Memory B cell (primary cell): ENCODE data around the gene MRTFA.
"Not testable (repeated sequence)": the region's sequence is repeated elsewhere in the genome, so short reads cannot be mapped to it uniquely, and the experiment has no call there.

Source experiments
- ATAC-seq: fragments of 150-1000 bp; cut with Tn5 transposase; 2 replicates; pipeline ENCODE4 v1.10.0; 2021; ENCODE audit warnings: low read depth, mild to moderate bottlenecking, moderate library complexity
- DNase-seq, 2 donors: peaks; one replicate each; pipeline ENCODE4 v3.0.0; 2022; ENCODE audit warnings: low spot score in 2 of 2
- H3K27ac Mint-ChIP-seq: one replicate; pipeline ENCODE4 v1.8.0; 2022; ENCODE audit warnings: mild to moderate bottlenecking, moderate library complexity, mixed read lengths
- H3K27me3 Mint-ChIP-seq: one replicate; pipeline ENCODE4 v1.8.0; 2022; ENCODE audit warnings: mixed read lengths
- H3K36me3 Mint-ChIP-seq: one replicate; pipeline ENCODE4 v1.8.0; 2022; ENCODE audit warnings: mild to moderate bottlenecking, mixed read lengths
- H3K4me1 Mint-ChIP-seq: one replicate; pipeline ENCODE4 v1.8.0; 2022; ENCODE audit warnings: mixed read lengths
- H3K4me3 Mint-ChIP-seq: one replicate; pipeline ENCODE4 v1.8.0; 2022; ENCODE audit warnings: mild to moderate bottlenecking, moderate library complexity, mixed read lengths
- H3K9me3 Mint-ChIP-seq: one replicate; pipeline ENCODE4 v1.8.0; 2022; ENCODE audit warnings: mixed read lengths

Gene MRTFA

GRCh38 chr22:40531951-40532900 is 104.3 kb downstream of the MRTFA start:
- ATAC-seq, result no peak

GRCh38 chr22:40530391-40530790 is 106.1 kb downstream of the MRTFA start:
- H3K4me1 Mint-ChIP-seq, result peaks cover 48% of the 10 kb centered on the region
- not testable (repeated sequence) for H3K27ac Mint-ChIP-seq, DNase-seq, ATAC-seq, H3K9me3 Mint-ChIP-seq, H3K36me3 Mint-ChIP-seq, H3K4me3 Mint-ChIP-seq, H3K27me3 Mint-ChIP-seq

More at GRCh38 chr22:40531951-40532900, 104.3 kb downstream of the MRTFA start:
- Mint-ChIP-seq H3K4me1 (peaks cover 44% of the 10 kb centered on the region), H3K36me3 (peaks cover 2% of the 10 kb centered on the region), H3K4me3 (peak overlapping the region; percentile 7), H3K27me3 (no peaks in the 10 kb centered on the region), H3K27ac (peak overlapping the region; percentile 56), H3K9me3 (no peaks in the 10 kb centered on the region)
- DNase-seq, result no peak

GRCh38 chr22:40529821-40530220 is 106.7 kb downstream of the MRTFA start:
- no peak overlapping the region for H3K4me3 Mint-ChIP-seq
- peaks cover 43% of the 10 kb centered on the region for H3K4me1 Mint-ChIP-seq
- no peaks in the 10 kb centered on the region for H3K9me3 Mint-ChIP-seq
- H3K36me3 Mint-ChIP-seq, result no peaks in the 10 kb centered on the region
- H3K27me3 Mint-ChIP-seq, result no peaks in the 10 kb centered on the region
- peak overlapping the region; percentile 49 for H3K27ac Mint-ChIP-seq
- no peak for DNase-seq
- ATAC-seq, result no peak

GRCh38 chr22:40526960-40527359 is 109.6 kb downstream of the MRTFA start:
- peak overlapping the region; percentile 60 for H3K27ac Mint-ChIP-seq

GRCh38 chr22:40525250-40525884 is 111.2 kb downstream of the MRTFA start:
- no peaks in the 10 kb centered on the region for H3K36me3 Mint-ChIP-seq
- ATAC-seq (peak; percentile 87), DNase-seq (peak; percentile 52 to 69)
- H3K27me3 Mint-ChIP-seq, result no peaks in the 10 kb centered on the region
- H3K9me3 Mint-ChIP-seq, result no peaks in the 10 kb centered on the region
- H3K27ac Mint-ChIP-seq, result no peak overlapping the region
- peaks cover 11% of the 10 kb centered on the region for H3K4me1 Mint-ChIP-seq
- no peak overlapping the region for H3K4me3 Mint-ChIP-seq

More at GRCh38 chr22:40526960-40527359, 109.6 kb downstream of the MRTFA start:
- Mint-ChIP-seq H3K9me3 (no peaks in the 10 kb centered on the region), H3K4me3 (no peak overlapping the region), H3K36me3 (no peaks in the 10 kb centered on the region), H3K4me1 (peaks cover 18% of the 10 kb centered on the region), H3K27me3 (no peaks in the 10 kb centered on the region)
- DNase-seq (no peak), ATAC-seq (no peak)

GRCh38 chr22:40524392-40525249 is 111.9 kb downstream of the MRTFA start:
- Mint-ChIP-seq H3K36me3 (no peaks in the 10 kb centered on the region), H3K4me1 (peaks cover 8% of the 10 kb centered on the region), H3K27ac (no peak overlapping the region), H3K27me3 (no peaks in the 10 kb centered on the region), H3K9me3 (no peaks in the 10 kb centered on the region), H3K4me3 (no peak overlapping the region)
- ATAC-seq (no peak), DNase-seq (no peak)

- Mint-ChIP-seq H3K9me3 (no peaks in the 10 kb centered on the region), H3K36me3 (peaks cover 3% of the 10 kb centered on the region), H3K27ac (no peak overlapping the region), H3K4me1 (peaks cover 18% of the 10 kb centered on the region), H3K27me3 (no peaks in the 10 kb centered on the region), H3K4me3 (no peak overlapping the region)
- ATAC-seq, result no peak
- no peak for DNase-seq
Measured at GRCh38 chr22:40522141-40522540, 114.4 kb downstream of the MRTFA start.

GRCh38 chr22:40521046-40521445 is 115.5 kb downstream of the MRTFA start:
- Mint-ChIP-seq H3K4me1 (peaks cover 17% of the 10 kb centered on the region), H3K9me3 (no peaks in the 10 kb centered on the region), H3K36me3 (peaks cover 3% of the 10 kb centered on the region), H3K4me3 (no peak overlapping the region), H3K27me3 (no peaks in the 10 kb centered on the region), H3K27ac (no peak overlapping the region)
- DNase-seq (no peak), ATAC-seq (no peak)

GRCh38 chr22:40520562-40520961 is 116.0 kb downstream of the MRTFA start:
- Mint-ChIP-seq H3K4me3 (no peak overlapping the region), H3K9me3 (no peaks in the 10 kb centered on the region), H3K4me1 (peaks cover 16% of the 10 kb centered on the region), H3K36me3 (peaks cover 7% of the 10 kb centered on the region), H3K27ac (no peak overlapping the region), H3K27me3 (no peaks in the 10 kb centered on the region)
- no peak for ATAC-seq
- no peak for DNase-seq

- peaks cover 7% of the 10 kb centered on the region for H3K36me3 Mint-ChIP-seq
- no peak overlapping the region for H3K4me3 Mint-ChIP-seq
- peak overlapping the region; percentile 83 for H3K27ac Mint-ChIP-seq
Measured at GRCh38 chr22:40519948-40520331, 116.6 kb downstream of the MRTFA start.

GRCh38 chr22:40519284-40519947 is 117.1 kb downstream of the MRTFA start:
- H3K27me3 Mint-ChIP-seq, result no peaks in the 10 kb centered on the region
- DNase-seq (peak in 1 of 2 donors; percentile 16), ATAC-seq (peak; percentile 98)
- H3K27ac Mint-ChIP-seq, result peak overlapping the region; percentile 83
- peaks cover 7% of the 10 kb centered on the region for H3K36me3 Mint-ChIP-seq
- peak overlapping the region; percentile 59 for H3K4me3 Mint-ChIP-seq
- no peaks in the 10 kb centered on the region for H3K9me3 Mint-ChIP-seq
- peaks cover 16% of the 10 kb centered on the region for H3K4me1 Mint-ChIP-seq

More at GRCh38 chr22:40519948-40520331, 116.6 kb downstream of the MRTFA start:
- ATAC-seq (peak; percentile 14), DNase-seq (no peak)
- no peaks in the 10 kb centered on the region for H3K27me3 Mint-ChIP-seq
- no peaks in the 10 kb centered on the region for H3K9me3 Mint-ChIP-seq
- peaks cover 16% of the 10 kb centered on the region for H3K4me1 Mint-ChIP-seq

- peak overlapping the region; percentile 83 for H3K27ac Mint-ChIP-seq
- no peak overlapping the region for H3K4me3 Mint-ChIP-seq
- H3K9me3 Mint-ChIP-seq, result no peaks in the 10 kb centered on the region
- ATAC-seq (no peak), DNase-seq (no peak)
- peaks cover 16% of the 10 kb centered on the region for H3K4me1 Mint-ChIP-seq
- H3K27me3 Mint-ChIP-seq, result no peaks in the 10 kb centered on the region
- H3K36me3 Mint-ChIP-seq, result peaks cover 7% of the 10 kb centered on the region
Measured at GRCh38 chr22:40518840-40519239, 117.7 kb downstream of the MRTFA start.

GRCh38 chr22:40517631-40518030 is 118.9 kb downstream of the MRTFA start:
- peaks cover 7% of the 10 kb centered on the region for H3K36me3 Mint-ChIP-seq
- H3K27me3 Mint-ChIP-seq, result no peaks in the 10 kb centered on the region
- H3K4me1 Mint-ChIP-seq, result peaks cover 16% of the 10 kb centered on the region
- H3K4me3 Mint-ChIP-seq, result no peak overlapping the region
- no peak for DNase-seq
- H3K27ac Mint-ChIP-seq, result no peak overlapping the region
- no peak for ATAC-seq
- H3K9me3 Mint-ChIP-seq, result no peaks in the 10 kb centered on the region
